Ascending aorta (tissue), 2 donors: ENCODE results near the gene CAPS. TPM values are rescaled to one million over a fixed set of nuclear protein-coding genes. Genes with fewer than 3 reads are reported as not detected.

Source experiments
- DNase-seq, 2 donors: peaks; one replicate each; pipeline ENCODE4 v3.0.0-alpha.2; 2019; ENCODE audit warnings: low spot score in 2 of 2
- H3K27ac ChIP-seq, 2 donors: fragments of 200-600 bp; sonication (generic); one replicate each; pipeline ENCODE4 v1.5.1; 2016 to 2017; ENCODE audit warnings: mild to moderate bottlenecking in 1 of 2
- H3K27me3 ChIP-seq: fragments of 200-600 bp; sonication (generic); one replicate; pipeline ENCODE4 v1.5.1; 2017
- H3K36me3 ChIP-seq, 2 donors: fragments of 200-600 bp; sonication (generic); one replicate each; pipeline ENCODE4 v1.5.1; 2016
- H3K4me1 ChIP-seq, 2 donors: fragments of 200-600 bp; sonication (generic); one replicate each; pipeline ENCODE4 v1.5.1; 2016 to 2017; ENCODE audit warnings: mild to moderate bottlenecking in 1 of 2
- H3K4me3 ChIP-seq, 2 donors: fragments of 200-600 bp; sonication (generic); one replicate each; pipeline ENCODE4 v1.5.1; 2016 to 2017; ENCODE audit warnings: mild to moderate bottlenecking in 1 of 2
- H3K9me3 ChIP-seq, 2 donors: fragments of 200-600 bp; sonication (generic); one replicate each; pipeline ENCODE4 v1.5.1; 2016
- CTCF ChIP-seq, 3 experiments: fragments of 200-600 bp in 2 of 3; fragments of 450-650 bp in 1 of 3; sonication (generic) in 2 of 3; IDR thresholded peaks; one replicate each; pipeline ENCODE4 v1.5.1; 2016 to 2019; ENCODE audit warnings: antibody characterized with exemption in 3 of 3, mild to moderate bottlenecking in 1 of 3, moderate library complexity in 1 of 3
- intact Hi-C: fragments of 100-400 bp; cut with DNase I; formaldehyde crosslinking; loops from one replicate; pipeline ENCODE4 v1.15.1; 2023
- total RNA-seq: library from RNA; depleted of rRNA; stranded (reverse); fragments of >200 nt; gene quantifications from one replicate; pipeline ENCODE4 v1.1.0, GENCODE V29; 2016

The CAPS gene
- total RNA-seq, 1 donor from 2014 or later: 8.1 TPM

- TF ChIP-seq CTCF (IDR thresholded peaks at IDR 0.05): no peak
- H3K27ac ChIP-seq: no peak overlapping the region
These were observed 15.6 kb downstream of the CAPS start for GRCh38 chr19:5929625-5930024.

GRCh38 chr19:5931251-5931650, 17.2 kb downstream of the CAPS start:
- Histone ChIP-seq H3K9me3 (no peaks in the 10 kb centered on the region), H3K27me3 (no peaks in the 10 kb centered on the region), H3K4me3 (no peak overlapping the region), H3K27ac (no peak overlapping the region), H3K4me1 (peaks cover 0 to 11% of the 10 kb centered on the region in 2 donors), H3K36me3 (peaks cover 67 to 80% of the 10 kb centered on the region in 2 donors)
- DNase-seq: no peak
- TF ChIP-seq CTCF (IDR thresholded peaks at IDR 0.05): no peak
- intact Hi-C loops: no loop called here

More at GRCh38 chr19:5929625-5930024, 15.6 kb downstream of the CAPS start:
- Histone ChIP-seq H3K27me3 (no peaks in the 10 kb centered on the region), H3K9me3 (no peaks in the 10 kb centered on the region), H3K4me1 (peaks cover 0 to 14% of the 10 kb centered on the region in 2 donors), H3K36me3 (peaks cover 79 to 93% of the 10 kb centered on the region in 2 donors), H3K4me3 (no peak overlapping the region)
- intact Hi-C loops: no loop called here
- DNase-seq: no peak

- intact Hi-C loops: no loop called here
- no peak overlapping the region for H3K4me3 ChIP-seq
- H3K27ac ChIP-seq: no peak overlapping the region
- no peaks in the 10 kb centered on the region for H3K27me3 ChIP-seq
- no peak for TF ChIP-seq CTCF (IDR thresholded peaks at IDR 0.05)
- peaks cover 0 to 4% of the 10 kb centered on the region in 2 donors for H3K4me1 ChIP-seq
- H3K36me3 ChIP-seq: peaks cover 60 to 77% of the 10 kb centered on the region in 2 donors
- no peaks in the 10 kb centered on the region for H3K9me3 ChIP-seq
- no peak for DNase-seq
These were observed 18.1 kb downstream of the CAPS start for GRCh38 chr19:5932146-5932545.

GRCh38 chr19:5932609-5933262, 18.7 kb downstream of the CAPS start:
- no peaks in the 10 kb centered on the region for H3K4me1 ChIP-seq
- peaks cover 54 to 75% of the 10 kb centered on the region in 2 donors for H3K36me3 ChIP-seq

GRCh38 chr19:5933391-5934068, 19.5 kb downstream of the CAPS start:
- no peak for DNase-seq
- Histone ChIP-seq H3K27me3 (no peaks in the 10 kb centered on the region), H3K4me1 (no peaks in the 10 kb centered on the region), H3K4me3 (no peak overlapping the region), H3K9me3 (no peaks in the 10 kb centered on the region), H3K36me3 (peaks cover 47 to 67% of the 10 kb centered on the region in 2 donors), H3K27ac (no peak overlapping the region)
- intact Hi-C loops: no loop called here
- no peak for TF ChIP-seq CTCF (IDR thresholded peaks at IDR 0.05)

More at GRCh38 chr19:5932609-5933262, 18.7 kb downstream of the CAPS start:
- Histone ChIP-seq H3K27me3 (no peaks in the 10 kb centered on the region), H3K4me3 (no peak overlapping the region), H3K27ac (no peak overlapping the region), H3K9me3 (no peaks in the 10 kb centered on the region)
- TF ChIP-seq CTCF (IDR thresholded peaks at IDR 0.05): no peak
- intact Hi-C loops: no loop called here
- DNase-seq: no peak
